OCI-M1 (cell line): Measurements from ENCODE around the gene PELI3.

Source experiments
- DNase-seq: peaks from one replicate; lab custom pipeline; 2025; lab: John Stamatoyannopoulos, UW

The PELI3 gene

DNA sequence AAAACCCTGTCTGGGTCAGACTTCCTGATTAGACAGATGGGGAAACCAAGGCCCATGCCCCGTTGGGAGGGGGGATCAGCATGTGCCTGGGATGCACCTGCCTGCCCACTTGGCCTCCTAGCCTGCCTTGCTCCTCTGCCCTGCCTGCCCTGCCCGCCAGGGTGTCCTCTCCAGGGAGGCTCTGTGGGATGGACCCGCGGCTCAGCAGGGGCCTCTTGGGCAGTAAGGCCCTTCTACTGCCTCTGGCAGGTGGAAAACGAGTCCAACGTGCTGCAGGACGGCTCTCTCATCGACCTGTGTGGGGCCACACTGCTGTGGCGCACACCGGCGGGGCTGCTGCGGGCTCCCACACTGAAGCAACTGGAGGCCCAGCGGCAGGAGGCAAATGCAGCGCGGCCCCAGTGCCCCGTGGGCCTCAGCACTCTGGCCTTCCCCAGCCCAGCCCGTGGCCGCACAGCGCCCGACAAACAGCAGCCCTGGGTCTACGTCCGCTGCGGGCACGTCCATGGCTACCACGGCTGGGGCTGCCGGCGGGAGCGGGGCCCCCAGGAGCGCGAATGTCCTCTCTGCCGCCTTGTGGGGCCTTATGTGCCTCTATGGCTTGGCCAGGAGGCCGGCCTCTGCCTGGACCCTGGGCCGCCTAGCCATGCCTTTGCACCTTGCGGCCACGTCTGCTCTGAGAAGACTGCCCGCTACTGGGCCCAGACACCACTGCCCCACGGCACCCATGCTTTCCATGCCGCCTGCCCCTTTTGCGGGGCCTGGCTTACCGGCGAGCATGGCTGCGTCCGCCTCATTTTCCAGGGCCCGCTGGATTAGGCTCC lies 8.9 kb downstream of the PELI3 start:
- DNase-seq = no peak

DNA sequence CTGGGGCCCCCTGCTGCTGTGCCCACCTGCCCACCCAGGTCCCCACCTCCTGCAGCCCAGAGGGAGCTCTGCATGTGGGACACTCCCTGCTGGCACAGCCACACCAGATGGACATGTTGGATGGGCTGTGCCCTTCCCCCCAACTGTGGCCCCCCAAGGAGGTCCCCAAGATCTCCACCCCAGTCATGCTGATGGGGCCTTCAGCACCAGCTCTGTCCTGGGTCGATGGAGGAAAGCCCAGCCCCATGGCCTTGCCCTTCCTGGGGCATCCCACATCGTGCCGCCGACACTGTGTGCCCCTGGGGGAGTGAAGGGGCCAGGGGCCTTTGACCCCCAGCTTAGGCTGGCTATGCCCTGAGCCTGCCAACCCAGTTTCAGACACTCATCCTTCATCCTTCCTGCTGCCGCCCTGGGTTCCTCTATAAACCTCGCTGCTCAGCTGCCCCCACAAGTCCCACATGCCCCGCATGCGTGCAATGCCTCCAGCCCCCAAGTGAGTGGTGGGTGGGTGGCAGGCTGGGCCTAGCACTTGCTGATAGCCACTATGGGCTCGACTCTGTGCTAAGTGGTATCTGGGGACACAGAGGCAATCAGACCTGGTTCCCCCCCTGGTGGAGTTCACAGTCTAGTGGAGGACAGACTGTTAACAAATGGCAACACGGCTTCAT lies 9.6 kb downstream of the PELI3 start:
- no peak for DNase-seq

DNA sequence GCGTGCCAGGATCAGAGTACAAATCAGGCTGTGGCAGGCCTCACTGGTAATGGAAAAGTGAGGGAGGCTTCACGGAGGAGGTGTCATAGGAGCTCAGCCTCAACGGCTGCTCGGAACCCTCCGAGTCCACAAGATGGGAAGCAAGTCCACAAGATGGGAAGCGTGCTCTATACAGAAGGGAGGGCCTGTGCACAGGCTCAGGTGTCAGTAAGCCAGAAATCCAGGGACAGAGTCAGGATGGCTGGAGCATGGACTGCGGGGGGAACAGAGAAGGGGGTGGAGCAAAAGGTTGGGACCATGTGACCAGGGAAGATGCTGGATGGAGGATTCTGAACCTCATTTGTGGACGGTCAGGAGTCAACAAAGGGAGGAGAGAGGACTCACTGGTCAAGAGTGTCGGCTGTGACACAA lies 10.1 kb downstream of the PELI3 start:
- DNase-seq = no peak

DNA sequence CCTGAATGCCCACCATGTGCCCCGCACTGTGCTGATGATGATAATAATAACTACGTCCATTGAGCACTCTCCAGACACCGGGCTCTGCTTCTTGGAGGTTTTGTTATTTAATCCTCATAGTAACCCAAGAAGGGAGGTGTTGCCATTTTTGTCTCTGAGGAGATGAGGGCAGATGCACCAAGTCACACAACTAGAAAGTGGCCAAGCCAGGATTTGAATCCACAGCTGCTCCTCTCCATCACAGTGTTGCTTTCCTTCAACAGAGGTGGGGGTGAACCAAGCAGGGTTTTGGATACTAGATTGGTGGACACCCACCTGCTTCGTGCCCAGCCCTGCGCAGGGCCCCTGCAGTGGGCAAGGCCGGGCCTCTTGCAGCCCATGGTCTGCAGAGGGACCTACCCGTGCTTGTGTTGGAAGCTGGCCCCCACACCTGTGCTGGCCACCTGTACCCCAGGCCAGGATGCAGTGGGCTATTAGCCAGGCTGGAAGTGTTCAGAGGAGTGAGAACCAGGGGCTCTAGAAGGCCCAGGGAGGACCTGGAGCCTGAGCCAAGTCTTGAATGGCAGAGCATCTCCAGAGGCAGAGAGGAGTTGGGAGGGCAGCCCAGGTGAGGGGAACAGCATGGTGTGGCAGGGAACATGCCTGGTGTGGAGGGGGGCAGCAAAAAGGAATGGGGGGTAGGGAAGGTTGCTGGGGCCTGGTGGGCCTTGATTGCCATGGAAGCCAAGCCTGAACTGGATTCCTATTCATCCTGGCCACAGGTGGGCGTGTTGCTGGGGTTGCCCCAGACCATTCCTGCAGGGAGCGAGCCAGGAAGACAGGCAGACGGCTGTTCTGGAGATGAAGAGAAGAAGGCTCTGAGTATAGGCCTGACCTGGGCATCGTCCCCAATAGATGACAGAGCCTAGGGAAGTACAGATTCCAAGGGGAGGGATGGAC lies 10.8 kb downstream of the PELI3 start:
- DNase-seq = no peak

DNA sequence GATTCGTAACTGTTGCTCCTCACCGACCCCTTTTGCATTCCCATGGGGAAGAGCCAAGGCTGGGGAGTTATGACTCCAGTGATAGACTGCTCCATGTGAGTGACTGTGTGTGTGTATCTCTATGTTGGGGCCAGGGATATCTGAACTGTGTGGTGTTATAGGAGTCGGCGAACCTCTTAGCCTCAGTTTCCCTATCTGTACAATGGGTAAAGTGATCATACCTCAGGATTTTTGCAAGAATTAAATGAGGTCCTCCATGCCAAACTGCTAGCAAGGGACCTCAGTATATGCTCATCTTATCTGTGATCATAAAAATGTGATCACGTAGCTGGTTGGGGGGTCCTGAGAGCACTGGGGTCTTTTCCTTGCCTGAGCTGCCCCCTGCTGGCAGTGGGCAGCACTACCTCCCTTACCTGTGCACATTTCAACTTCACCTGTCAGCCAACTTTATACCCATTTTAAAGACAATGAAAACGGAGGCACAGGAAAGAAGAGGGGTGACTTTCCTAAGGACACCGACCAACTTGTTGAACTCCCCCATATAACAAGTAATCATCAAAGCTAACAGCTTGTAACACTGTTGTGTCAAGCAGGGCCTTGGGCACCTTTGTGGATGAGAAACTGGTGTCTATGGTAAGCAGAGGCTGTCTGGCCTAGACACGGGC lies 12.2 kb downstream of the PELI3 start:
- peak; percentile 64 for DNase-seq

DNA sequence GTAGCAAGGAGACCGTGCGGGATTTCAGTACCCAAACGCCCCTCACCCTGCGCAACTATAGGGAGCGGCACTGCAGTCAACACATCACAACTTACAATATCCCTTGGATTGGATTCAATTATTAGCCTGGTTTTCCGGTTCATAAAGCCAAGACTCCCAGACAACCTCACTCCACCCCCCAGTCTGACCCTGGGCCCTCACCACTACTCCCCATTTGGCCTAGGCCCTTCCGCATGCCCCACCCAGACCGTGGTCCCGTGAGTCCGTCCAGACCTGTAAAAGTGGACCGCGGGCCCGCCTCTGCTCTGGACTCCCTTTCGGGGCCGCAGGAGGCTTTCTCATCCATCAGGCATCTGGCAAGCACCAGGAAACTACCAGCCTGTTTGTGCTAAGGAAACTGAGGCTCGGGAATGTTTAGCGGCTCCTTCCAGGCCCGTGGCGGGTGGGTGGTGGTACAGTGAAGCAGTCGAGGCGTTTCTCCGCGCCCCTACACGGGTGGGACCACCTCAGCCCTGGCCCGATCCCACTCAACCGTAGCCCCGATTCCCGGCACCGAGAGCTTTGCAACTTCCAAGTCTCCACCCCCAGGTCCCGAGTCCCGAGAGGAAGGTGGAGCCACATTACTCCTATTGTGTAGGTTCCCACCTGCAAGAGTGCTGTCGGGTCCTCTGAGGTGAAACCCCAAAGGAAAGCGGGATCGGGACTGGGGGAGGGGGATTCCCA lies 12.8 kb downstream of the PELI3 start:
- DNase-seq = peak; percentile 48

DNA sequence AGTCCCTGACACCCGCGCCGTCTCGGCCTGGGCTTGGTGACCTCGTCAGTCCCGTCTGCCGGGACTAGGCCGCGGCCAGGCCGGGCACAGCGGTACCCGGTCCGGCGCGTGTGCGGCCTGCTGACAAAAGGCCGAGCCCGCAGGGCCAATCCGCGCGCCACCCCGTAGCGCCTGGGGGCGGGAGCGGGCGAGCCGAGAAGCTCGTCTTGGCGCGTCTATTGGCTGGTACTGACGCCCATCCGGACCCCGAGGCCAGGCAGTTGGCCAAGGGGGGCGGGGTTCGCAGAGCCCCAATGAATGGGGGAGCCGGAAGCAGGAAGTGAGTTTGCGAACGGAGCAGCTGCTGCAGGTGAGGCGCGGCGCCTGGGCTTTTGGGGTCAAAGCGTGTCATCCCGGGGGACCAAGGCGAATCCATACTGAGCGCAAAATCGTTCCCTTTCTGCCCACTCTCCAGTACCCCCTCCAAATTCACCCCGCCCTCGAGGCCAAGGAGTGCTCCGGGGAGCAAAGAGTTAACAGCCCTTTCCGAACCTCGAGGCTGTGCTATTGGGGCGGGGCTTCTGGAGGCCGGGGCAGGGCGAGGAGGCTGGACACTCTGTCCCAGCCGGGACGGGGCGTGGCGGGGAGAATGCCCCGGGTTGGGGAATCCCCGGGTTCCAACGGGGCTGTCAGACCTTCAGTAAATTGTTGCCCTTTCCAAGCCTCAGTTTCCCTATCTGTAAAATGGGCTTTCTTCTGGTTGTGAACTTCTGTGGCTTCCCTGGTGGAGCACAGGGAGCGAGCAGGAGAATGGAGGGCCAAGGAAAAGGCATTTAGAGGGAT lies 13.6 kb downstream of the PELI3 start, which contains the start of gene DPP3:
TSS of gene DPP3 (plus strand) at position 318 of the 822 bp plus-strand sequence. CDS start 1,767 bp downstream, outside the sequence.
- DNase-seq = peak; percentile 98

DNA sequence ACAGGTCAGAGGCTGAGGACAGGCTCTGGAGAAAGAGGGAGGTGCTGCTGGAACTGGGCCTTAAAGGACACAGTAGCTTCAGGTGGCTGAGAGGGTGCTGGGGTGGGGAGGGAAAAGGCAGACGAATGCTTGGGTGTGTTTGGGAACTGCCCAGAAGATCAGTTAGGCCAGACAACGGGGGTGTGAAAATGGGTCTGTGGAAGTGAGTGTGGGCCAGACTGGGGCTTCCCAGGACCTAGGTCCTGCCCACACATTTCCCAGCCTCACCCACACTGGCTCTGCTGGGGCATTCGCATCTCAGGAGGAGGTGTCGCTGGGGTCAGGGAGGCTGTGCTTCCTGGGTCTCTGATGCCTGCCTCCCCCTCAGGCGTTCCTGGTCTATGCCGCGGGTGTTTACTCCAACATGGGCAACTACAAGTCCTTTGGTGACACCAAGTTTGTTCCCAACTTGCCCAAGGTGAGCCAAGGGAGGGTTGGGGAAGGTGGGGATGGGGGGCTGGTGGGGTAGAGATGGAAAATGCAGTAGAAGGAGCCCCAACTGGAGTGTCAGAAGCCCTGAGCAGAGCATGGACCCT lies 18.2 kb downstream of the PELI3 start:
- DNase-seq = no peak

DNA sequence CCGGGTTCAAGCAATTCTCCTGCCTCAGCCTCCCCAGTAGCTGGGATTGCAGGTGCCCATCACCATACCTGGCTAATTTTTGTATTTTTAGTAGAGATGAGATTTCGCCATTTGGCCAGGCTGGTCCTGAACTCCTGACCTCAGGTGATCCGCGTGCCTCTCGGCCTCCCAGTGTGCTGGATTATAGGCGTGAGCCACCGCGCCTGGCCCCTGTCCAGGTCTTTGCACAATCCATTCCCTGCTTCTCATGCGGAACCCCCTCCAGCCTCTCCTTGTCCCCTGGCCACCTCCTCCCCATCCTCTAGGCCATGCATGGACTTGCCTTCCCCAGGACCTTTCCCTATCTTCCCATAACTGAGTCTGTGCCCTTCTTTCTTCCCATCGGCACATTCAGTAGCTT lies 22.3 kb downstream of the PELI3 start:
- DNase-seq = no peak

DNA sequence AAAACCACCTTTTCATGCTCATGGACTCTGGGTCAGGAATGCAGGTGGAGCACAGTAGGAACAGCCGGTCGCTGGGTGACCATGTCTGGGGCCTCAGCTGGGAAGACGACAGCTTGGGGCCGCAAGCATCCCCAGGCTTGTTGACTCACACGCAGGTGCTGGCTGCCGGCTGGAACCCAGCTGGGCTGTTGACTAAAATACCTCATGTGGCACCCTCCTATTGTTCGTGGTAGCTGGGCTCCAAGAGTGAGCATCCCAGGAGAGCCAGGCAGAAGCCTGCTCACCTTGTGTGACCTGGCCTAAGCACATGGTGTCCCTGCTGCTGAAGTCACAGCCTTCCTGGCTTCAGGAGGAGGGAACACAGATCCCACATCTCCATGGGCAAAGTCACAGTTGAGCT lies 22.9 kb downstream of the PELI3 start:
- DNase-seq = no peak

DNA sequence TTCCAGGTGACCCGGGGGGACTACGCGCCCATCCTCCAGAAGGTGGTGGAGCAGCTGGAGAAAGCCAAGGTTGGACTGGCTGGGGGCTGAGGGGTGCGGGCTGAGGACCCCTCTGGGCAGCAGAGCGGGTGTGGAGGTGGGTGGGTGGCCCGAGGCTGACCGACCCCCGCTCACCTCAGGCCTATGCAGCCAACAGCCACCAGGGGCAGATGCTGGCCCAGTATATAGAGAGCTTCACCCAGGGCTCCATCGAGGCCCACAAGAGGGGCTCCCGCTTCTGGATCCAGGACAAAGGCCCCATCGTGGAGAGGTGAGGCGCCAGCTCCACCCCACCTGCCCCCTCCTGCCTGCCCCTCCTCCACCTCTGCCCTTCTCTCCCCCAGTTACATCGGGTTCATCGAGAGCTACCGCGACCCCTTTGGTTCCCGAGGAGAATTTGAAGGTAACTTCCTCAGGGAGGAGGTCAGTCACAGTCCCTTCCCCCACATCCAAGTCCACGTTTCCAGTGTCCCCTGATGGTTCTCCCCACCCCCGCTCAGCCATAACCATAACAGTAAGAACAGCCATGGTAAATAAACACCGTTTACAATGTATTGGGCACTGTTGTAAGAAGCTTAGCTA lies 24.7 kb downstream of the PELI3 start:
- DNase-seq = no peak

DNA sequence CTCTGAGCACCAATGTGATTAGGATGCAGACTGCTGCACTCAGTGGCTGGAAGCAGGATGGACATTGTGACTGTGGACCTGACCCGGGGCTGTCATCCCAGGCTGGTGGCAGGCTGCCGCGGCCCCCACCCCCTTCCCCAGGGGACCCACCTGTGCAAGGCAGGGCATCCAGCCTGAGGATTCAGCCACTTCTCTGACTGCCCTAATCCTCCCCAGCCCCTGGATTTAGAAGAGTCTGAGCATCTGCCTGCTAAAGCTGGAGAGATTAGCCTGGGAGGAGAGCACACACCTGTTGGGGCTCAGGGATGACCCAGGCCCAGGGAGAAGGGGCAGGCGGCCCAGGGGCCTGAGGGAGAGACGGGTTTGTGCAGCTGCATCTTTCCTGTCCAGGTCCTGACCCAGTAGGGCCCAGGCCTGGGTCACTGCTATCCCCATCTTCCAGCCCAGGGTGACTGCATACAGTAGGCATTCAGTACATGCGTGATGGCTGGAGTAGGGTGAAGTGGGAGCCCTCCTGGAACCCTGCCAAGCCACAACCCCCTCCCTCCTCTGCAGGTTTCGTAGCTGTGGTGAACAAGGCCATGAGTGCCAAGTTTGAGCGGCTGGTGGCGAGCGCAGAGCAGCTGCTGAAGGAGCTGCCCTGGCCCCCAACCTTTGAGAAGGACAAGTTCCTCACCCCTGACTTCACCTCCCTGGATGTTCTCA lies 25.6 kb downstream of the PELI3 start:
- DNase-seq = no peak

DNA sequence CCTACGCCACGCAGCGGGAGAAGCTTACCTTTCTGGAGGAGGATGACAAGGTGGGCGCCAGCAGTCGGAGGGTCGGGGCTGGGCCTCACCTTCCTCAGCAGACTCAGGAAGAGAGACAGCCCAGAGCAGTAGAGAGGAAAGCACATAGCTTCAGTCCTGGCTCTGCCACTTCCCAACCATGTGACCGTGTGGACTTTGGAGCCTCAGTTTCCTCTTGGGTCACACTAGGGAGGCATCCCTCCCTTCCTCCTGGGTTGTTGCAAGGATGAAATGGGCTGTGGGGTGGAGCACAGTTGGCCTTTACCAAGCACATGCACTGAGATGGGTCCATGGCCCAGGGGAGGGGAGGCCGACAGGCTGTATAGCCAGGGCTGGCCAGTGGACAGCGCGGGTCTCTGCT lies 26.4 kb downstream of the PELI3 start:
- DNase-seq = no peak

DNA sequence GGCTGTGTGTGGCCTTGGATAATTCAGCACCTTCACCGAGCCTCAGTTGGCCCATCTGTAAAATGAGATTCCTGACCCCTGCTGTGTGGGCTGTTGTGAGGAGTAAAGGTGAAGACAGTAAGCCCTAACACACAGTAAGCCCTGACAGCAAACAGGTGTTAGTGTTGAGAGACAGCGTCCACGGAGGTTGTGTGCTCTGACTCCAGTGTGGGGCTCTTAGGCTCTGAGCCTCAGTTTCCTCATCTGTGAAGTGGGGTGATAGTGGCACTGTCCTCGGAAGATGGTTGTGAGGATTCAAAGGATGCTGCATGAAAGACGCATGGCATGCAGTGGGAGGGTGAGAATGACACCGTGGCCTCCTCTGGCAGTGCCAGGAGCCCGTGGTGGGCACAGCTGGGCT lies 27.8 kb downstream of the PELI3 start:
- DNase-seq = no peak

DNA sequence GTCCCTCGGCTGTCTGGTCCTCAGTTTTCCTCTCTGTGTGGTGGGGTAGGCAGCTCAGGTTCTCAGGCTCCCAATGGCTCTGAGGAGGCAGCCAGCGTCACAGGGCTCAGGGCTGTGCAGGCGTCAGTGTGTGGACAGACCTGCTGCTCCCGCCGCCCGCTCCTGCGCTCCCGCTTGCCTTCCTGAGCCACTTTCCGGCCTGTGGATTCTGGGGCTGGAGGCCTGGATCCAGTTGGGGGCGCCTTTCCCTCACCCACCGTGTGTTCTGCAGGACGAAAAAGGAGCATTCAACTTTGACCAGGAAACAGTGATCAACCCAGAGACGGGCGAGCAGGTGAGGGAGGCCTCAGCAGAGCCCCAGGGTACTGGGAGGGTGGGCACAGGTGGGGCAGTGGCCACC lies 28.2 kb downstream of the PELI3 start:
- DNase-seq = no peak

DNA sequence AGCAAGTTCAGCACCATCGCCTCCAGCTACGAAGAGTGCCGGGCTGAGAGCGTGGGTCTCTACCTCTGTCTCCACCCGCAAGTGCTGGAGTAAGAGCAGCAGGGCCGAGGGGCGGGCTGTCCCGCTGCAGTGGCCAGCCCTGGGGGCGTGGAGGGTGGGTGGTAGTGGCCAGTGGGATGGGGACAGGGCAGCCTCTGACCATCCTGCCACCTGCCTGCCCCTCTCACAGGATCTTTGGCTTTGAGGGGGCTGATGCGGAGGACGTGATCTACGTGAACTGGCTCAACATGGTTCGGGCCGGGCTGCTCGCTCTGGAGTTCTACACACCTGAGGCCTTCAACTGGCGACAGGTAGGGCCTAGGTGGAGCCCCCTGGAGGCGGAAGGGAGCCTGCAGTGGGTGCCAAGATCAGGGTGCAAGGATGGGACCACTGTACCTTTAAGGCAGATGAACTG lies 28.7 kb downstream of the PELI3 start:
- DNase-seq = no peak

DNA sequence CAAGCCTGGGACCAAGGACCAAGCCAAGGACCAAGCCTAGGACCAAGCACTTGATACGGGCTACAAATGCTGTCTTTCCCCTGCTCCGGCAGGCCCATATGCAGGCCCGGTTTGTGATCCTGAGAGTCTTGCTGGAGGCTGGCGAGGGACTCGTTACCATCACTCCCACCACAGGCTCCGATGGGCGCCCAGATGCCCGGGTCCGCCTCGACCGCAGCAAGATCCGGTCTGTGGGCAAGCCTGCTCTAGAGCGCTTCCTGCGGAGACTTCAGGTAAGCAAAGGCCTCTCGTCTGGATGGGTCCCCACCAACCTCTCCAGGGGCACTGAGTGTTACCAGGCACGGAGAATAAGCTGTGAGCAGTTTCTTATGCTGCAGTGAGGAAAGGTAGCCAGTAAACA lies 30.5 kb downstream of the PELI3 start:
- DNase-seq = no peak

DNA sequence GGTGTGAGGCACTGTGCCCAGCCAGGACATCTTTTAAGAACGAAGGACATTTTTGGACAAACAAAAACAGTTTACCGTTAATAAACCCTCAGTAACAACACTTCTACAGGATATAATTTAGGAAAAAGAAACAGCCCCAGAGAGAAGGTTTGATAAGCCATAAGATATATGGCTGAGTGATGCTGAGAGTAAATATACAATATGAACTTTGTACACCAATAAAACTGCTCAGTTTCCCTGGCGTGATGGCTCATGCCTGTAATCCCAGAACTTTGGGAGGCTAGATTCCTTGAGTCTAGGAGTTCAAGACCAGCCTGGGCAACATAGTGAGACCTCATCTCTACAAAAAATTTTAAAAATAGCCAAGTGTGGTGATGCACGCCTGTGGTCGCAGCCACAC lies 31.8 kb downstream of the PELI3 start:
- DNase-seq = no peak
